Cardiac muscle cell (in vitro differentiated cells and primary cell): ENCODE results near the gene KLHL21. TPM values are rescaled to one million over a fixed set of nuclear protein-coding genes. Genes with fewer than 3 reads are reported as not detected.

Experiments
- DNase-seq, 2 donors: peaks; one replicate each; pipeline versions ENCODE4 v3.0.0 to v3.0.0-alpha.2; 2010 to 2017; ENCODE audit warnings: low read depth in 1 of 2, low spot score in 1 of 2
- H3K27ac ChIP-seq: fragments of 200-600 bp; sonication (generic); 2 replicates; pipeline ENCODE4 v1.5.1; 2016
- H3K27me3 ChIP-seq: fragments of 200-600 bp; sonication (generic); 2 replicates; pipeline ENCODE4 v1.6.0; 2016; ENCODE audit warnings: control low read depth
- H3K36me3 ChIP-seq: fragments of 200-600 bp; sonication (generic); 2 replicates; pipeline ENCODE4 v1.5.1; 2016; ENCODE audit warnings: control low read depth
- H3K4me1 ChIP-seq: fragments of 200-600 bp; sonication (generic); 2 replicates; pipeline ENCODE4 v1.8.1; 2017; ENCODE audit warnings: low read depth, mild to moderate bottlenecking, mixed run types
- H3K4me3 ChIP-seq: fragments of 200-600 bp; sonication (generic); 2 replicates; pipeline ENCODE4 v1.5.1; 2016; ENCODE audit warnings: mild to moderate bottlenecking
- H3K9me3 ChIP-seq: fragments of 200-600 bp; sonication (generic); 2 replicates; pipeline ENCODE4 v1.5.1; 2017; ENCODE audit warnings: low read depth, mild to moderate bottlenecking, control low read depth
- CTCF ChIP-seq: IDR thresholded peaks from 2 replicates; pipeline ENCODE4 v1.5.1; 2012; ENCODE audit warnings: low read depth, mild to moderate bottlenecking, low read length
- polyA plus RNA-seq: library from polyadenylated mRNA; unstranded; fragments of >200 nt; fragmentation: Nextera tagmentation; extraction: Ambion mirVana; gene quantifications from 2 replicates; pipeline ENCODE4 v1.2.1, GENCODE V29; 2016
- total RNA-seq: library from RNA; depleted of rRNA; stranded (reverse); fragments of >200 nt; gene quantifications from 2 replicates; pipeline ENCODE4 v1.2.3, GENCODE V29; 2016

KLHL21 gene
- total and polyA plus RNA-seq, 2 experiments from 2014 or later: 40.6 to 90.5 TPM

GRCh38 chr1:6585841-6586240 is 16.8 kb downstream of the KLHL21 start:
- no peaks in the 10 kb centered on the region for H3K9me3 ChIP-seq
- H3K4me3 ChIP-seq: no peak overlapping the region
- no peak for DNase-seq
- peak overlapping the region; percentile 51 for H3K27ac ChIP-seq
- no peaks in the 10 kb centered on the region for H3K27me3 ChIP-seq
- H3K4me1 ChIP-seq: peaks cover 10% of the 10 kb centered on the region
- no peak for TF ChIP-seq CTCF
- H3K36me3 ChIP-seq: peaks cover 32% of the 10 kb centered on the region

GRCh38 chr1:6585081-6585722 is 17.5 kb downstream of the KLHL21 start:
- Histone ChIP-seq H3K27ac (peak overlapping the region; percentile 51), H3K27me3 (no peaks in the 10 kb centered on the region), H3K9me3 (no peaks in the 10 kb centered on the region), H3K4me1 (peaks cover 14% of the 10 kb centered on the region), H3K36me3 (peaks cover 26% of the 10 kb centered on the region), H3K4me3 (no peak overlapping the region)
- TF ChIP-seq CTCF: no peak
- DNase-seq: no peak

DNA sequence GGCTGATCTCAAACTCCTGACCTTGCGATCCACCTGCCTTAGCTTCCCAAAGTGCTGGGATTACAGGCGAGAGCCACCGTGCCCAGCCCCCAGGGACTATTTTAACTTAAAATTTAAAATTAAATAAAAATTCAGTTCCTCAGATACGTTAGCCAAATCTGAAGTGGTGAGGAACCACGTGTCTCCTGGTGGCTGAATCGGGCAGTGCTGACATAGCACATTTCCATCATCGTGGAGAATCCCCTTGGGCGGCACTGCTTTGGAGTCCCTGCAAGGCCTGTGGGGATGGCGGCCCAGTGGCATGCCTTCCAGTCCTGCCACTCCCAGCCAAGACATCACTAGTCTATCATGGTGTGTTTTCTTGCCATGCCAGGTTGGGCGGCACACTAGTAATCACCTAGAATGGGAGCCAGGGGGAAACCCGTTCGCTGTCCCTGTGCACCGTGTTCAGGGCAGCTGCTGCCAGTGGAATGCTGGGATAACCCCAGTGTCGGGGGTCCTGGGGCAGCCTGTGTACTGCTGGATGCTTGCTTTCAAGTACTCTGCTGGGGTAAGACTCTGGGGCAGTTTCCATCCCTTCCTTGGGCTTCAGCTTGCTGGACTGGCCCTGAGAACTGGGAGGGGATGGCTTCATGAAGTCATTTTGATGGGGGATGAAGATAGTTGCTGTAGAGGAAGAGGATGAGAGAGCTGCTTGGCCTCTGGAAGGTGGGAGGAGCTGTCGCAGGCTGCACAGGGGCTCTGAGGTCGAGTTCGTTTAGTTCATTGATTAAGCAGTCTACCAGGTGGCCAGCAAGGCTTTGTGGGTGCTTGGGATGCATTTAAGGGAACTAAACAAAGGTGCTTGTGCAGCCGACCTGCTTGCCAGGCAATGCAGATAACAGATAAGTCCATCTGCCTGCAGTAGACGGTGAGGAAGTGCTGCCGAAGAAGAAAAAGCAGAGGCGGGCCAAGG is 18.3 kb downstream of the KLHL21 start:
- DNase-seq: no peak
- Histone ChIP-seq H3K27ac (no peak overlapping the region), H3K4me3 (no peak overlapping the region), H3K9me3 (no peaks in the 10 kb centered on the region), H3K36me3 (peaks cover 19% of the 10 kb centered on the region), H3K4me1 (peaks cover 14% of the 10 kb centered on the region), H3K27me3 (no peaks in the 10 kb centered on the region)
- TF ChIP-seq CTCF: no peak

DNA sequence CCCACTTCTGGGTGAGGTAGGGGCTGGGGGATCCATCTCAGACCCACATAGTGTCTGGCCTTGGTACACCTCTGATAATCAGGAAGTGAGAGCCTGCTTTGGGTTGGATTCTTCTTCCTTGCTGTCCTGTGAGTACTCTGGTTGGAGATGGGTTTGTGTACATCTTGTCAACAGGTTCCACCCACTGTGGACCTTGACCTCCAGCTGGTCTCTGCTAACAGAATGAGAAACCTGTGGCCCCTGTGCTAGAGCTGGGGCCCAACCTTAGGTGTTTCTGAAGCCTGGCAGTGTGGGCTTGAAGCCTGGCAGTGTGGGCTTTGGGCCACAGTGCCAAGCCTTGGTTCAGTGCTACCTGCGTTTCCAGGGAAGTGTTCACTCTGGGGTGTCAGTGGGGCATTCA is 20.3 kb downstream of the KLHL21 start:
- H3K9me3 ChIP-seq: no peaks in the 10 kb centered on the region
- peaks cover 19% of the 10 kb centered on the region for H3K4me1 ChIP-seq
- no peak overlapping the region for H3K4me3 ChIP-seq
- DNase-seq: no peak
- peaks cover 1% of the 10 kb centered on the region for H3K36me3 ChIP-seq
- no peak for TF ChIP-seq CTCF
- no peak overlapping the region for H3K27ac ChIP-seq
- no peaks in the 10 kb centered on the region for H3K27me3 ChIP-seq

DNA sequence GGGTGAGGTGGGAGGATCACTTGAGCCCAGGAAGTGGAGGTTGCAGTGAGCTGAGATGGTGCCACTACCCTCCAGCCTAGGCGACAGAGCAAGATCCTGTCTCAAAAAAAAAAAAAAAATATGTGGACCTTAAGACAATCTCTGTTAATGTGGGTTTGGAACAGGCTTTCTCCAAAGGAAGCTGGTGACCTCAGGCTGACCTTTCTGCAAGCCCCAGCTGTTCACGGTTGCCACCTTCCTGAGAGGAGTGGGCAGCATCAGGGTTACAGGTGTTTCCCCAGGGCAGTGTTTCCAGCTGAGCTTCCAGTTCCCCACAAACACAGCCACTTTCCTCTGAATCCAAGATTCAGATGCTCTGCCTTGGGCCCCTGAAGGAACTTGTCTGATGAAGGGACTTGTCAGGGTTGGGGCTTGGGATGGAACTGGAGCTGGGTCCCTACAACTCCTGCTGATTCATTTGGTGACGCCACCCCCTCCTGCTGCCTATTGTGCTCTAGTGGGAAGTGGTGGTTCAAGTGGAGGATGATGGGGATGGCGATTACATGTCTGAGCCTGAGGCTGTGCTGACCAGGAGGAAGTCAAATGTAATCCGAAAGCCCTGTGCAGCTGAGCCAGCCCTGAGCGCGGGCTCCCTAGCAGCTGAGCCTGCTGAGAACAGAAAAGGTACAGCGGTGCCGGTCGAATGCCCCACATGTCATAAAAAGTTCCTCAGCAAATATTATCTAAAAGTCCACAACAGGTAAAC is 20.9 kb downstream of the KLHL21 start:
- H3K27me3 ChIP-seq: no peaks in the 10 kb centered on the region
- no peak overlapping the region for H3K4me3 ChIP-seq
- DNase-seq: no peak
- no peaks in the 10 kb centered on the region for H3K36me3 ChIP-seq
- H3K4me1 ChIP-seq: peaks cover 19% of the 10 kb centered on the region
- no peak overlapping the region for H3K27ac ChIP-seq
- no peaks in the 10 kb centered on the region for H3K9me3 ChIP-seq
- TF ChIP-seq CTCF: no peak
